SK-N-SH (cell line): ENCODE measurements around the gene NUP210L. TPM values are rescaled to one million over a fixed set of nuclear protein-coding genes. Genes with fewer than 3 reads are reported as not detected.

ENCODE experiments used
- CTCF ChIA-PET: fragments of 300-600, 350-600 bp; formaldehyde crosslinking; extraction: SDS; loops from one replicate; lab custom pipeline; 2021; lab: Yijun Ruan, JAX
- POLR2A ChIA-PET: fragments of 350-600 bp; sonication (Branson Sonifier 250); formaldehyde crosslinking; extraction: SDS; loops from one replicate; lab custom pipeline; 2020; ENCODE audit warnings: antibody characterized with exemption, inconsistent platforms; lab: Yijun Ruan, JAX
- DNase-seq: peaks from one replicate; pipeline ENCODE4 v3.0.0; 2012
- H2AFZ ChIP-seq: fragments of 200-600 bp; sonication (generic); 2 replicates; pipeline ENCODE4 v1.8.1; 2016; ENCODE audit warnings: antibody characterized with exemption, mild to moderate bottlenecking, low read depth
- H3F3A ChIP-seq: fragments of 200-600 bp; sonication (generic); replicated peaks from 2 replicates; pipeline ENCODE3; 2016; ENCODE audit warnings: antibody characterized with exemption, mild to moderate bottlenecking; ENCODE audit not compliant: insufficient read depth
- H3K27ac ChIP-seq, 2 experiments: fragments of 200-500 bp in 1 of 2; fragments of 200-600 bp in 1 of 2; sonication (Bioruptor generic) in 1 of 2; sonication (generic), shearing (Covaris generic) in 1 of 2; 2 replicates each; pipeline versions ENCODE4 v1.5.1 to v1.6.1; 2014 to 2016; ENCODE audit warnings: low read depth in 2 of 2, inconsistent platforms in 1 of 2, low read length in 1 of 2, mild to moderate bottlenecking in 1 of 2, mixed read lengths in 1 of 2
- H3K27me3 ChIP-seq: fragments of 200-600 bp; sonication (generic), shearing (Covaris generic); 2 replicates; pipeline ENCODE4 v1.6.1; 2016; ENCODE audit warnings: mixed run types; ENCODE audit not compliant: insufficient read depth
- H3K36me3 ChIP-seq, 2 experiments: fragments of 200-500 bp in 1 of 2; fragments of 200-600 bp in 1 of 2; sonication (Bioruptor generic) in 1 of 2; sonication (generic) in 1 of 2; replicated peaks in 1 of 2; 2 replicates each; pipeline versions ENCODE3 to v1.5.1; 2014 to 2016; ENCODE audit warnings: low read length in 1 of 2, mild to moderate bottlenecking in 1 of 2; ENCODE audit not compliant: insufficient read depth in 2 of 2, control insufficient read depth in 1 of 2
- H3K4me1 ChIP-seq, 2 experiments: fragments of 200-500 bp in 1 of 2; fragments of 200-600 bp in 1 of 2; sonication (Bioruptor generic) in 1 of 2; sonication (generic), shearing (Covaris generic) in 1 of 2; 2 replicates each; pipeline versions ENCODE4 v1.5.1 to v1.6.1; 2014 to 2016; ENCODE audit warnings: low read depth in 1 of 2, low read length in 1 of 2, mixed run types in 1 of 2; ENCODE audit not compliant: insufficient read depth in 2 of 2, control insufficient read depth in 1 of 2
- H3K4me2 ChIP-seq: fragments of 200-600 bp; sonication (generic), shearing (Covaris generic); 2 replicates; pipeline ENCODE4 v1.6.1; 2017; ENCODE audit warnings: mixed run types
- H3K4me3 ChIP-seq, 2 experiments: fragments of 200-500 bp in 1 of 2; fragments of 200-600 bp in 1 of 2; sonication (Bioruptor generic) in 1 of 2; sonication (generic), shearing (Covaris generic) in 1 of 2; 2 replicates each; pipeline versions ENCODE4 v1.5.1 to v1.8.1; 2014 to 2016; ENCODE audit warnings: low read depth in 2 of 2, inconsistent platforms in 1 of 2, low read length in 1 of 2, mild to moderate bottlenecking in 1 of 2, mixed read lengths in 1 of 2, moderate library complexity in 1 of 2
- H3K79me2 ChIP-seq: fragments of 200-600 bp; sonication (generic); 2 replicates; pipeline ENCODE4 v1.8.1; 2017; ENCODE audit warnings: mild to moderate bottlenecking; ENCODE audit not compliant: insufficient read depth
- H3K9ac ChIP-seq: fragments of 200-600 bp; sonication (generic); 2 replicates; pipeline ENCODE4 v1.6.1; 2017; ENCODE audit warnings: mixed run types
- H3K9me2 ChIP-seq: fragments of 200-600 bp; sonication (generic); 2 replicates; pipeline ENCODE4 v1.6.1; 2017; ENCODE audit warnings: mixed run types
- H3K9me3 ChIP-seq: fragments of 200-600 bp; sonication (generic); 2 replicates; pipeline ENCODE4 v1.6.1; 2017; ENCODE audit warnings: mixed run types, mild to moderate bottlenecking, moderate library complexity
- H4K20me1 ChIP-seq: fragments of 200-600 bp; sonication (generic); 2 replicates; pipeline ENCODE4 v1.6.1; 2017; ENCODE audit warnings: mild to moderate bottlenecking, mixed run types; ENCODE audit not compliant: insufficient read depth
- ELF1 ChIP-seq: IDR thresholded peaks from 2 replicates; pipeline ENCODE4 v1.4.0; 2012
- EP300 ChIP-seq, 2 experiments: IDR thresholded peaks; 2 replicates each; pipeline versions ENCODE4 v1.4.0 to v1.6.1; 2012; ENCODE audit warnings: borderline replicate concordance in 1 of 2, low read depth in 1 of 2, low read length in 1 of 2
- EZH2phosphoT487 ChIP-seq: fragments of 200-600 bp; sonication (generic); IDR thresholded peaks from 2 replicates; pipeline ENCODE4 v1.6.1; 2017; ENCODE audit warnings: low read depth, mixed run types, mild to moderate bottlenecking, antibody characterized with exemption, moderate library complexity, borderline replicate concordance
- GABPA ChIP-seq: IDR thresholded peaks from 2 replicates; pipeline ENCODE4 v1.4.0; 2012; ENCODE audit warnings: low read depth, mild to moderate bottlenecking
- JUND ChIP-seq: IDR thresholded peaks from 2 replicates; pipeline ENCODE4 v1.4.0; 2012
- MXI1 ChIP-seq: IDR thresholded peaks from 2 replicates; pipeline ENCODE4 v1.6.1; 2012; ENCODE audit warnings: mild to moderate bottlenecking, low read depth, low read length, improper control_type of control experiment
- NFIC ChIP-seq: IDR thresholded peaks from 2 replicates; pipeline ENCODE4 v1.4.0; 2012; ENCODE audit warnings: borderline replicate concordance
- RAD21 ChIP-seq: IDR thresholded peaks from 2 replicates; pipeline ENCODE4 v1.6.1; 2012; ENCODE audit warnings: mild to moderate bottlenecking, low read length
- RCOR1 ChIP-seq: fragments of 150-350 bp; IDR thresholded peaks from 2 replicates; pipeline ENCODE4 v1.6.1; 2017; ENCODE audit warnings: antibody characterized with exemption, low read length
- RFX5 ChIP-seq: IDR thresholded peaks from 2 replicates; pipeline ENCODE4 v1.6.1; 2012; ENCODE audit warnings: mild to moderate bottlenecking, improper control_type of control experiment, low read length
- SMC3 ChIP-seq: IDR thresholded peaks from 2 replicates; pipeline ENCODE4 v1.6.1; 2012; ENCODE audit warnings: low read depth, low read length, improper control_type of control experiment
- TAF1 ChIP-seq: IDR thresholded peaks from 2 replicates; pipeline ENCODE4 v1.6.1; 2012; ENCODE audit warnings: low read depth, mild to moderate bottlenecking, low read length, moderate library complexity, borderline replicate concordance
- YY1 ChIP-seq: IDR thresholded peaks from 2 replicates; pipeline ENCODE4 v1.4.0; 2012; ENCODE audit warnings: low read depth, mild to moderate bottlenecking
- WGBS: methylation state at CpG from one replicate; pipeline ENCODE4 v1.1.6; 2017; ENCODE audit warnings: low lambda C conversion rate; 5-methylcytosine and 5-hydroxymethylcytosine counted together
- polyA plus RNA-seq, 3 experiments: library from polyadenylated mRNA; depleted of rRNA; stranded (reverse); fragments of >200 nt; gene quantifications; 2 replicates each; pipeline ENCODE4 v1.2.3, GENCODE V29; 2012
- TF ChIP-seq, protein P1 (sequence below): IDR thresholded peaks from 2 replicates; pipeline ENCODE4 v1.4.0; 2012; ENCODE audit warnings: low read depth
- TF ChIP-seq, protein P2 (sequence below): fragments of 150-350 bp; IDR thresholded peaks from 2 replicates; pipeline ENCODE4 v1.6.1; 2016; ENCODE audit warnings: mild to moderate bottlenecking, low read depth, low read length
- TF ChIP-seq, protein P3 (sequence below): IDR thresholded peaks from 2 replicates; pipeline ENCODE4 v1.6.1; 2012; ENCODE audit warnings: mild to moderate bottlenecking, low read depth, low read length, moderate library complexity
- TF ChIP-seq, protein P4 (sequence below): IDR thresholded peaks from 2 replicates; pipeline ENCODE4 v1.4.0; 2012; ENCODE audit warnings: low read depth, borderline replicate concordance
- TF ChIP-seq, protein P5 (sequence below): IDR thresholded peaks from 2 replicates; pipeline ENCODE4; 2012
- TF ChIP-seq, protein P6 (sequence below): fragments of 150-350 bp; IDR thresholded peaks from 2 replicates; pipeline ENCODE4 v1.6.1; 2017; ENCODE audit warnings: antibody characterized with exemption, low read length, low read depth, borderline replicate concordance
- TF ChIP-seq, protein P7 (sequence below): fragments of 200-600 bp; sonication (generic); IDR thresholded peaks from 2 replicates; pipeline ENCODE4 v1.6.1; 2017; ENCODE audit warnings: antibody characterized with exemption, mild to moderate bottlenecking, moderate library complexity

NUP210L gene
- polyA plus RNA-seq, 1 of the 3 experiments (the other 2 are of a cell fraction) = not detected

DNA sequence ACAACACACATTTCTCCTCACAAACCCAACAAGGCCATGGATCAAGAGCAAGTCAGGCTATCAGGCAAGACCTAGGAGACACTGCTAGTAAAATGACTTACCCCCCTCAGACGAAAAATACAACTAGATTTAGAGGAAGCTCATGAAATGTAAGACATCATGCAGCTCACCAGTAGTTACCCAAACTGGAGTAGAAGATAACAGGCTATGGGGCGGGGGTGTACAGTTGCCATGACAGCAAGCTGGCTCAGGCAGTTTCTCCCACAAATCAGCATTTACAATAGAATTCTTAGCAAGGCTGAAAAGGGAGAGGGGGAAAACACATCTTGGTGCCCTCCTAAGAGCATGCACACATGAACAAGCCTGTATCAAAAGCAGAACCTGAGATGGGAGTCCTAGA, 23.1 kb upstream of the NUP210L start:
- H3K4me1 ChIP-seq = peaks cover 30 to 39% of the 10 kb centered on the region in 2 experiments; a peak in 3 of 4 replicates
- H3K79me2 ChIP-seq = peaks cover 99% of the 10 kb centered on the region
- peaks cover 6% of the 10 kb centered on the region for H3F3A ChIP-seq
- ChIA-PET CTCF (interaction anchor here (0.7 kb wide), 2 partner anchors 26 to 94 kb away, joined by 3 to 4 read pairs; partner anchors contain the start of gene HAX1), POLR2A (interaction anchor here (2.1 kb wide), 1 partner anchor 187 kb away, joined by 9 read pairs; the partner anchor contains the start of gene RPS27)
- H3K27ac ChIP-seq = 0 out of 4 replicates have a peak overlapping the region, but pooled peaks of 1 of the 2 experiments have one; percentile 5
- no peak overlapping the region for H2AFZ ChIP-seq
- peaks cover 91% of the 10 kb centered on the region for H4K20me1 ChIP-seq
- H3K9ac ChIP-seq = no peak overlapping the region
- WGBS = 68% methylated on average over 2 of the region's 2 CpGs
- no peaks in the 10 kb centered on the region for H3K27me3 ChIP-seq
- H3K4me2 ChIP-seq = peak overlapping the region; percentile 60
- no peak for DNase-seq
- no peaks in the 10 kb centered on the region for H3K9me3 ChIP-seq
- no peak overlapping the region; a peak in 1 of 4 replicates for H3K4me3 ChIP-seq
- H3K36me3 ChIP-seq = peaks cover 32 to 55% of the 10 kb centered on the region in 2 experiments
- TF ChIP-seq GABPA (no peak), JUND (no peak), TAF1 (no peak), MXI1 (no peak), EP300 (IDR thresholded peaks at IDR 0.05; ENCODE audit: borderline replicate concordance in 1 of 2, low read depth in 1 of 2, low read length in 1 of 2) (no peak), YY1 (no peak), SMC3 (no peak), ELF1 (no peak), RFX5 (no peak), EZH2phosphoT487 (no peak), NFIC (no peak), RAD21 (no peak), RCOR1 (no peak)
- TF ChIP-seq, protein P1, sequence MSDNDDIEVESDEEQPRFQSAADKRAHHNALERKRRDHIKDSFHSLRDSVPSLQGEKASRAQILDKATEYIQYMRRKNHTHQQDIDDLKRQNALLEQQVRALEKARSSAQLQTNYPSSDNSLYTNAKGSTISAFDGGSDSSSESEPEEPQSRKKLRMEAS = no peak
- TF ChIP-seq, protein P2, sequence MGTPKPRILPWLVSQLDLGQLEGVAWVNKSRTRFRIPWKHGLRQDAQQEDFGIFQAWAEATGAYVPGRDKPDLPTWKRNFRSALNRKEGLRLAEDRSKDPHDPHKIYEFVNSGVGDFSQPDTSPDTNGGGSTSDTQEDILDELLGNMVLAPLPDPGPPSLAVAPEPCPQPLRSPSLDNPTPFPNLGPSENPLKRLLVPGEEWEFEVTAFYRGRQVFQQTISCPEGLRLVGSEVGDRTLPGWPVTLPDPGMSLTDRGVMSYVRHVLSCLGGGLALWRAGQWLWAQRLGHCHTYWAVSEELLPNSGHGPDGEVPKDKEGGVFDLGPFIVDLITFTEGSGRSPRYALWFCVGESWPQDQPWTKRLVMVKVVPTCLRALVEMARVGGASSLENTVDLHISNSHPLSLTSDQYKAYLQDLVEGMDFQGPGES = no peak
- TF ChIP-seq, protein P3, sequence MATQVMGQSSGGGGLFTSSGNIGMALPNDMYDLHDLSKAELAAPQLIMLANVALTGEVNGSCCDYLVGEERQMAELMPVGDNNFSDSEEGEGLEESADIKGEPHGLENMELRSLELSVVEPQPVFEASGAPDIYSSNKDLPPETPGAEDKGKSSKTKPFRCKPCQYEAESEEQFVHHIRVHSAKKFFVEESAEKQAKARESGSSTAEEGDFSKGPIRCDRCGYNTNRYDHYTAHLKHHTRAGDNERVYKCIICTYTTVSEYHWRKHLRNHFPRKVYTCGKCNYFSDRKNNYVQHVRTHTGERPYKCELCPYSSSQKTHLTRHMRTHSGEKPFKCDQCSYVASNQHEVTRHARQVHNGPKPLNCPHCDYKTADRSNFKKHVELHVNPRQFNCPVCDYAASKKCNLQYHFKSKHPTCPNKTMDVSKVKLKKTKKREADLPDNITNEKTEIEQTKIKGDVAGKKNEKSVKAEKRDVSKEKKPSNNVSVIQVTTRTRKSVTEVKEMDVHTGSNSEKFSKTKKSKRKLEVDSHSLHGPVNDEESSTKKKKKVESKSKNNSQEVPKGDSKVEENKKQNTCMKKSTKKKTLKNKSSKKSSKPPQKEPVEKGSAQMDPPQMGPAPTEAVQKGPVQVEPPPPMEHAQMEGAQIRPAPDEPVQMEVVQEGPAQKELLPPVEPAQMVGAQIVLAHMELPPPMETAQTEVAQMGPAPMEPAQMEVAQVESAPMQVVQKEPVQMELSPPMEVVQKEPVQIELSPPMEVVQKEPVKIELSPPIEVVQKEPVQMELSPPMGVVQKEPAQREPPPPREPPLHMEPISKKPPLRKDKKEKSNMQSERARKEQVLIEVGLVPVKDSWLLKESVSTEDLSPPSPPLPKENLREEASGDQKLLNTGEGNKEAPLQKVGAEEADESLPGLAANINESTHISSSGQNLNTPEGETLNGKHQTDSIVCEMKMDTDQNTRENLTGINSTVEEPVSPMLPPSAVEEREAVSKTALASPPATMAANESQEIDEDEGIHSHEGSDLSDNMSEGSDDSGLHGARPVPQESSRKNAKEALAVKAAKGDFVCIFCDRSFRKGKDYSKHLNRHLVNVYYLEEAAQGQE = no peak
- TF ChIP-seq, protein P4, sequence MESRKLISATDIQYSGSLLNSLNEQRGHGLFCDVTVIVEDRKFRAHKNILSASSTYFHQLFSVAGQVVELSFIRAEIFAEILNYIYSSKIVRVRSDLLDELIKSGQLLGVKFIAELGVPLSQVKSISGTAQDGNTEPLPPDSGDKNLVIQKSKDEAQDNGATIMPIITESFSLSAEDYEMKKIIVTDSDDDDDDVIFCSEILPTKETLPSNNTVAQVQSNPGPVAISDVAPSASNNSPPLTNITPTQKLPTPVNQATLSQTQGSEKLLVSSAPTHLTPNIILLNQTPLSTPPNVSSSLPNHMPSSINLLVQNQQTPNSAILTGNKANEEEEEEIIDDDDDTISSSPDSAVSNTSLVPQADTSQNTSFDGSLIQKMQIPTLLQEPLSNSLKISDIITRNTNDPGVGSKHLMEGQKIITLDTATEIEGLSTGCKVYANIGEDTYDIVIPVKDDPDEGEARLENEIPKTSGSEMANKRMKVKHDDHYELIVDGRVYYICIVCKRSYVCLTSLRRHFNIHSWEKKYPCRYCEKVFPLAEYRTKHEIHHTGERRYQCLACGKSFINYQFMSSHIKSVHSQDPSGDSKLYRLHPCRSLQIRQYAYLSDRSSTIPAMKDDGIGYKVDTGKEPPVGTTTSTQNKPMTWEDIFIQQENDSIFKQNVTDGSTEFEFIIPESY = no peak
- TF ChIP-seq, protein P5, sequence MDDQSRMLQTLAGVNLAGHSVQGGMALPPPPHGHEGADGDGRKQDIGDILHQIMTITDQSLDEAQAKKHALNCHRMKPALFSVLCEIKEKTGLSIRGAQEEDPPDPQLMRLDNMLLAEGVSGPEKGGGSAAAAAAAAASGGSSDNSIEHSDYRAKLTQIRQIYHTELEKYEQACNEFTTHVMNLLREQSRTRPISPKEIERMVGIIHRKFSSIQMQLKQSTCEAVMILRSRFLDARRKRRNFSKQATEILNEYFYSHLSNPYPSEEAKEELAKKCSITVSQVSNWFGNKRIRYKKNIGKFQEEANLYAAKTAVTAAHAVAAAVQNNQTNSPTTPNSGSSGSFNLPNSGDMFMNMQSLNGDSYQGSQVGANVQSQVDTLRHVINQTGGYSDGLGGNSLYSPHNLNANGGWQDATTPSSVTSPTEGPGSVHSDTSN = no peak
- TF ChIP-seq, protein P6, sequence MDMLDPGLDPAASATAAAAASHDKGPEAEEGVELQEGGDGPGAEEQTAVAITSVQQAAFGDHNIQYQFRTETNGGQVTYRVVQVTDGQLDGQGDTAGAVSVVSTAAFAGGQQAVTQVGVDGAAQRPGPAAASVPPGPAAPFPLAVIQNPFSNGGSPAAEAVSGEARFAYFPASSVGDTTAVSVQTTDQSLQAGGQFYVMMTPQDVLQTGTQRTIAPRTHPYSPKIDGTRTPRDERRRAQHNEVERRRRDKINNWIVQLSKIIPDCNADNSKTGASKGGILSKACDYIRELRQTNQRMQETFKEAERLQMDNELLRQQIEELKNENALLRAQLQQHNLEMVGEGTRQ = no peak
- TF ChIP-seq, protein P7, sequence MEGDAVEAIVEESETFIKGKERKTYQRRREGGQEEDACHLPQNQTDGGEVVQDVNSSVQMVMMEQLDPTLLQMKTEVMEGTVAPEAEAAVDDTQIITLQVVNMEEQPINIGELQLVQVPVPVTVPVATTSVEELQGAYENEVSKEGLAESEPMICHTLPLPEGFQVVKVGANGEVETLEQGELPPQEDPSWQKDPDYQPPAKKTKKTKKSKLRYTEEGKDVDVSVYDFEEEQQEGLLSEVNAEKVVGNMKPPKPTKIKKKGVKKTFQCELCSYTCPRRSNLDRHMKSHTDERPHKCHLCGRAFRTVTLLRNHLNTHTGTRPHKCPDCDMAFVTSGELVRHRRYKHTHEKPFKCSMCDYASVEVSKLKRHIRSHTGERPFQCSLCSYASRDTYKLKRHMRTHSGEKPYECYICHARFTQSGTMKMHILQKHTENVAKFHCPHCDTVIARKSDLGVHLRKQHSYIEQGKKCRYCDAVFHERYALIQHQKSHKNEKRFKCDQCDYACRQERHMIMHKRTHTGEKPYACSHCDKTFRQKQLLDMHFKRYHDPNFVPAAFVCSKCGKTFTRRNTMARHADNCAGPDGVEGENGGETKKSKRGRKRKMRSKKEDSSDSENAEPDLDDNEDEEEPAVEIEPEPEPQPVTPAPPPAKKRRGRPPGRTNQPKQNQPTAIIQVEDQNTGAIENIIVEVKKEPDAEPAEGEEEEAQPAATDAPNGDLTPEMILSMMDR = no peak
- H3K9me2 ChIP-seq = no peaks in the 10 kb centered on the region
